SK-MEL-5 (cell line): ENCODE data around the gene UNC13C. TPM values are rescaled to one million over a fixed set of nuclear protein-coding genes. Genes with fewer than 3 reads are reported as not detected.
A peak's percentile ranks its signal among the peaks of the same experiment; 100 is the strongest.
"Not testable (repeated sequence)": the region's sequence is repeated elsewhere in the genome, so short reads cannot be mapped to it uniquely, and the experiment has no call there.

Experiments used
- DNase-seq: peaks from one replicate; pipeline ENCODE4 v3.0.0-alpha.2; 2016; ENCODE audit warnings: low read depth, low spot score
- in situ Hi-C: cut with HindIII; loops from 2 replicates; pipeline ENCODE4 v1.10.0; 2016; ENCODE audit warnings: low sequenced_read_pairs, high pct_unique_total_duplicates, low pct_unique_long_range_greater_than_20kb
- polyA plus RNA-seq, 2 experiments: library from polyadenylated mRNA; depleted of rRNA; stranded (reverse); fragments of >200 nt; gene quantifications; 2 replicates each; pipeline ENCODE4 v1.2.3, GENCODE V29; 2015
- total RNA-seq: library from RNA; depleted of rRNA; stranded (reverse); fragments of >200 nt; shearing (Covaris generic); gene quantifications from 2 replicates; pipeline ENCODE4 v1.2.3, GENCODE V29; 2014; rRNA removed

The UNC13C gene
- total RNA-seq = not detected in 2 replicates
- 0.04 and 0.32 TPM in 2 replicates for polyA plus RNA-seq (2015; cell fraction: cytosol; rRNA removed)
- polyA plus RNA-seq (2015; cell fraction: nucleus; rRNA removed) = 0.04 and 0.74 TPM in 2 replicates

DNA sequence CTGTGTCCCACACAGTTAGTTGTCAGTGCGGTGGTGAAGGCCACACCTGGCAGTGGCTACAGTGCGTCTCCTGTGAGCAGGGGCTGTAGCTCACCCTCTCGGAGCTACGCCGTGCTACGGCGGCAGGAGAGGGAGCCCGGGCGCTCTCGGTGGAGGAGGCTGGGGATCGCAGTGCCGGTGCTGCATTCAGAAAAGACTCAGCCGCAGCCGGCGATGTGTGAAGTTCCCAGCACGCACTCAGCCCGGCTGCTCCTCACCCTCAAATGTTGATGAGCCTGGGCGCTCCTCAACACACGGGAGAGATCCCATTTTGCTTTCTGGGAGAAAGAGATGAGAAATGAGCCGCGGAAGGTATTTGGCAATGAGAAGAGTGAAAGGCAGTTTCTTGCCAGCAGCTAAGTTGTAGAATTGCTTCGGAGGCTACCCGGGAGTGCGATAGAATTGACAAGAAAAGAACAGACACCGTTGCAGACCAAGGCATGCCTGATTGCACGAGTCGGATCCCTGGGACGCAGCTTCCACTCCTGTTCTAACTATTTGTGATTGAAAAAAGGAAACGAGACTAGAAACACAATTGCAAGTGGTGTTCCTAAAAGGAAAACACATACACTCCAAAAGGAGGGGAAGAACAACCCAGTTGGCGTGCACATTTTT is at the start of gene UNC13C:
Gene UNC13C, plus strand, starts transcription at position 189 of the 654 bp plus-strand sequence. CDS start 34,463 bp downstream, outside the sequence.
- peak; percentile 3 for DNase-seq
- in situ Hi-C loops = no loop called here

DNA sequence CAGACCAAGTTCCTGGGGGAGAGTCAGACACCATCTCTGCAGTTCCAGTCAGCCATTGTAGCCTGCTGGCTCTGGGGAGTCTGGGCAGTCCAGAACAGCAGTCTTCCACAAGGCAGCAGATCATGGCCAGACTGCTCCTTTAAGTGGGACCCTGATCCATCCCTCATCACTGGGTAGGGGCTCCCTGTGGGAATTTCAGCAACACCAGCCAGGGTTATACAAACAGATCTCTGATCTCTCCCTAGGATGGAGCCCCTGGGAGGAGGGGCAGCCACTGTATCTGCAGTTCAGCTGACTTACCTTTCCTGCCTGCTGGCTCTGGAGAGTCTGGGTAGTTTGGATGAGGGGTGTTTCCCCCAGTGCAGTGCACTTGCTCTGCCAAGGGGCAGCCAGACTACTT is 42.1 kb upstream of the UNC13C start:
- no peak for DNase-seq
- in situ Hi-C loops = no loop called here

DNA sequence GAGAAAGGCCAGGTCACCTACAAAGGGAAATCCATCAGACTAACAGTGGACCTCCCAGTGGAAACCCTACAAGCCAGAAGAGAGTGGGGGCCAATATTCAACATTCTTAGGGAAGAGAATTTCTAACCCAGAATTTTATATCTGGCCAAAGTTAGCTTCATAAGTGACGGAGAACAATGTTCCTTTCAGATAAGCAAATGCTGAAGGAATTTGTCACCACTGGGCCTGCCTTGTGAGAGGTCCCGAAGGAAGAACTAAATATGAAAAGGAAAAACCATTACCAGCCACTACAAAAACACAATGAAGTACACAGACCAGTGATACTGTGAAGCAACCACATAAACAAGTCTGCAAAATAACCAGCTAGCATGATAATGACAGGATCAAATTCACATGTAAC is 40.6 kb upstream of the UNC13C start:
- in situ Hi-C loops, DNase-seq: not testable (repeated sequence)

DNA sequence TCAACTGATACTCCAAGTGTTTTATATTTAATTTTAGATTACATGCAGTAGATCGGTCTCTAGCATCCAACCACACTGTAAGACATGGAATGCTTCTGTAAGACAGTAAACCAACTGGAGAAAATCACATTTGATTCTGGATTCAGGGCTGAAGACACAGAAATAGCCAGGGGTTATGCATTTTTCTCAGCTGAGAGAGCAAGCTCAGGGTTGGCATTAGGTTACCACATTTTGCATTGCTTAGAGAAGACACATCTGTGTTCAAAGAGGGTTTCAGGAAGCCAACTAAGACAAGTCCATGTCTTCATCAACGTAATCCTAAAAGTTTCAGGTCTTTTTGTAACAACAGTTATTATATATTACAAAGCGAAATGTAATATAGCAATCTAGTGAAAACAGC is 27.7 kb upstream of the UNC13C start:
- in situ Hi-C loops = no loop called here

DNA sequence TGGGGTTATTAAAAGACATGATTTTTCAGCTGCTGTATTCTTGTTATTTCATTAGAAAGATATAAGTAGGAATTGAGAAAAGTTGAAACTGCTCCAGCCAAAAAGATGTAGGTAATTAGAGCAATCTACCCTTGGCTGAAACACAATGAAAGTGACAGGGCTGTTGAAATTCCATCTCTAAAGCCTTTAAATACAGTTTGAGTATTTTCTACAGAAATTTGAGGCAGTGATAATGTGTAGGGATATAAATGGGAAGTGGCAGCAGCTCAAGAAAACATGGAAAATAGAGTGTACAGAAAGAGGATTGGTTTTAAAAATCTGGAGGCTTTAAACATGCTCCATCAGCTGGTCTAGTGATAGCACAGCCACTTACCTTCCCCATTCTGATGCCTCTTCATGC is 22.8 kb upstream of the UNC13C start:
- in situ Hi-C loops = no loop called here

More for the DNA sequence above, 27.7 kb upstream of the UNC13C start:
- DNase-seq = no peak

DNA sequence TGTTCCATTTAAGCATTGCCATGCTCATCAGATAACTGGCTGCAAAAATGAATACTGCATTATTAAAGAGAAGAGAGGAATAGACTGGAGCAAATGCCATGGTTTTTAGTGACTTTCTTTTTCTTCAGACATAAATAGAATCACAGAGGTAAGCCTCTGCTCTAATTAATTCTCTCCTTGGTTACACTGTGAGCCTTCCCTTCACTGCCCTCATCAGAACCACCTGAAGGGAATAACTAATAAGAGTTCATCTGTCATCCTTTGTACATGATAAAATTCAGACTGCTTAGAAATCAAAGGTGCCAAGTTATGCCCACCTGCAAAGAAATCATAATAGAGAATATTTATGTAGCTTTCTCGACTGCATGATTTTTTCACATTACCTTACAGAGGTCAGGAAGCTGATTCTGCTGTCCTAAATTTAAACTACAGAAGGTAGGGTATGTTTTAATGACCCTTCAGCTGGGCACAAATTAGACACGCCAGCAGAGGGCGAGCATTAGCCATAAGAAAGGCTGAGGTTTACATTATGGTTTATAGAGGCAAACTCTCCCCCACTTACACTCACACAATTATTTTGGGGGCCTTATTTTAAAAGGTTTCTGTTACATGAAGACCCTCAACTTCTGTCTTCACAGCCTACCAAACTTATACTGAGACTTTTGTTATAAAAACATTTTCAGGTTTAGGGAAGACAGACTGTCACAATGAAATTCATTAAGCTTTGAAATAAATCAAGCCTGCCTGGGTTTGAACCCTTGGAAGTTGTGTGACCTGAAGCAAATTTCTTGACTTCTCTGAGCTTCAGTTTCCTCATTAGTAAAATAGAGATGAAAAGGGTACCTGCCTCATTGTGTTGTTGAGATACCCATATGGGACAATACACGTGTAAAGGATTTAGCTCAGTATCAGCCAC is 15.3 kb upstream of the UNC13C start:
- peak; percentile 53 for DNase-seq
- in situ Hi-C loops = no loop called here

More for the DNA sequence above, 22.8 kb upstream of the UNC13C start:
- no peak for DNase-seq

DNA sequence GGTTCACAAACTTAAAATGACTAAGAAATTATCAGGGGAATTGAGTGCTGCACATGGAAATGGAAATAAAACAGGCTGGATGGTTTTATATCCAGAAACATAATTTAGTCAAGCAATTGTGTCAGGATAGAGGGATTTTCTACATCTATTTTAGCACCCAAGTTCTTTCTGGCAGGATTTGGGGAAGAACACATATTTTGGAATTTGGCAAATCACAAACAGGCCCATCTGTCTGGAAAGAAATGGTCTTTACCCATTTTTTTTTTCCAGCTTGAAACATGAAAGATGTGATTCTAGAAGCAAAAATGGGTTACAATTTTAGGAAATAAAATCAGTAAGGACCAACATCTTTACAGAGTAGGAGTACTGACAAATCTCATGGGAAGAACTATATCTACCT is 14.4 kb upstream of the UNC13C start:
- DNase-seq = no peak
- in situ Hi-C loops = no loop called here

DNA sequence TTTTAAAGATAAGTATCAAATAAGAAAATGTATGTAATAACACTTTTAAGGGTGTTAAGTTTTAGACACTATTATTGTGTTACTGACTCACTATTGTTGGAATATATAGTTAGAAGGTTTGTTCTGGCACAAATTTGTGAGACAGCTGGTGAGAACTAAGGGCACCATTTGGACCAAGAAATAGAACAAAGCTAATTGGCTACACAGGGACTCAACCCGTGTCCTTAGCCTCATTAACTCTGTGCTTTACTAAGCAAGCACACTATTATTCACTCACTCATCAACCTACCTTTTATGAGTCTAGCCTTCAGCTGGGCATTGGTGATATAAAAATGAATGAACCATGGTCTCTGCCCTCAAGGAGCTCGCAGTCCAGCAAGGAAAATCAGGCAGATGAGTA is 4.1 kb upstream of the UNC13C start:
- no peak for DNase-seq
- in situ Hi-C loops = no loop called here

DNA sequence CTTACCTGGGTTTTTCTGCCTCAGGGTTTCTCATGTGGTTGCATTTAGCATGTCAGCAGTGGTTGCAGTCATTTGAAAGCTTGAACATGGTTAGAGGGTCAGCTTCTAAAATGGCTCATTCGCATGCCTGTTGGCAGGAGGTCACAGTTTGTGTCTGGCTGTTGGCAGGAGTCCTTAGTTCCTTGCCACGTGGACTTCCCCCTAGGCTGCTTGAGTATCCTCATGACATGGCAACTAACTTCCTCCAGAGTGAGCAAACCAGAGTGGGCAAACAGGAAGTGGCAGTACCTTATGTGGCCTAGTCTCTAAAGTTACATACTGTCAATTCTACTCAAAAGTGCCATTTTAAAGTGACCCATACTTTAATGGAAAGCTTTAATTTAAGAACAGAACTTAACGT is 3.4 kb upstream of the UNC13C start:
- in situ Hi-C loops = no loop called here
- DNase-seq = peak; percentile 9

DNA sequence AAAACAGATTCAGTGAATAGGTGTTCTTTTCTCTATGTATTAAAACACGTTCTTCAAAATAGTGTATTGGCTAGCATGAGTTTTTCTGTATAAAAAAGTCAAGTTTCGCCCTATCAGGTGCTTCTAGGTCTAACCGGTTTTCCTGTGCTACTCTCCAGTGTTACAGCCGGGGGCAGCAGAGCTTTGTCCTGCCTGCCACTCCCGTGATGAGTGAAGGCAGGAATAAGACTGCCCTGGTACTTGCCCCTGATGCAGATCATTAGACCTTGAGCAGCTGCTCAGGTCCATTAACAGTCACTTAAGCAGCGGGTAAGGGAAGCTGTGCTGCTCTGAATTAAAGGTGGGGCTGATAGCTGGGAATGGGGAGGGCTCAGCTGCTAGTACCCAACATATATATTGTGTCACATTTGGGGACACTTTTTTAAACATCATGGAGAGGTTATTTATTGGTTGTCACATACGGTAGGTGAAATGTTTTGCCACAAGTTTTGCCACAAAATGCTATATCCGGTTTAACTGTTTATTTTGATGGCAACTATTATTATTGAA is 1.3 kb upstream of the UNC13C start:
- in situ Hi-C loops = no loop called here
- peak; percentile 38 for DNase-seq

DNA sequence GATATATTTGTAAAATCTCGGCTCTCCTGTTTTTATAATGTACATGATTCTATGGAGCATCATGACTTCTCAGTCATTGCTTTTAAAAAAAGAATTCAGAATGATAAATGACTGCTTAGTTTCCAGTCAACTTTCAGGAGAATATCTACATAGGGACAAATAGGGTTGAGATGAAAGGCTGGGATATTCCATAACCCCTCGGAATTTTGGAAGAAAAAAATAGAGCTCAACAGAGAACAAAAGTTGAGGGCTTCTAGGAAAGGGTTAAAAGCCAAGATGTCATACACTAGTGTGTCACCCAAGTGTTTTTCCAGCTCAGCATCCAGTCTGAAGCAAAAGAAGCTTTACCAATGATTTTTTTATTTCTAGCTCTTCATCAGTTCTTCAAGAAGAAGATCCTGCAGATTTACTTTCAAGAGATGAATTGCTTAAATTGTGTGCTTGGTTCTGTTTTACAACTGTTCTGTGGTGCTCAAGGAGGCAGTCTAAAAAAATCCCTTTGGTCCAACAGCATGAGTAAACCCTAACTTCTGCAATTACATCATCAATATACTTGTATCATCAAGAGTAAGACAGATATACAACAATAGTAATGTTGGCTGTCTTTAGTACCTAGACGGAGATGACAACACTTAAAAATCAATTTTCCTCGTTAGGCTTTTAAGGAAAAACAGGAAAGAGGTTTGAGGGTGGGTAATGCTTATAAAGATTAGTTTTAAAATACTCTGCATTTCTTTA is 979 bp downstream of the UNC13C start:
- in situ Hi-C loops = no loop called here

DNA sequence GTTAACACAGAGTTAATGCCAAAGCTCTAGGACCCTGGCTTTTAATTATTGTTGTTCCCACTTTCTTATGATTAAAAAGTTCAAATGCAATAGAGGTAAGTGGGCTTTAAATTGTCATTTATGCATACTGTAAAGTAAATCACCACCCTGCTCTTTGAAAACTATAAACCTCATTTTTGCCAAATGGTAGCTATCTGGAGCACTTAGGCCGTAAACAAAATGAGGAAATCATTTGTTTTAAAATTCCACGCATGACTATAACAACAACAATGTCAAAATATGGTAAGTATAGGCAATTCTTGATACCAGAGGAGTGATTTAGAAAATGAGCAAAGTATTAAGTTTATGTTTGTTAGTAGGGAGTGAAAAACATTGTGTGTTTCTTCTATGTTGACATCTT is 1.8 kb downstream of the UNC13C start:
- no peak for DNase-seq
- in situ Hi-C loops = no loop called here

More for the DNA sequence above, 979 bp downstream of the UNC13C start:
- no peak for DNase-seq

DNA sequence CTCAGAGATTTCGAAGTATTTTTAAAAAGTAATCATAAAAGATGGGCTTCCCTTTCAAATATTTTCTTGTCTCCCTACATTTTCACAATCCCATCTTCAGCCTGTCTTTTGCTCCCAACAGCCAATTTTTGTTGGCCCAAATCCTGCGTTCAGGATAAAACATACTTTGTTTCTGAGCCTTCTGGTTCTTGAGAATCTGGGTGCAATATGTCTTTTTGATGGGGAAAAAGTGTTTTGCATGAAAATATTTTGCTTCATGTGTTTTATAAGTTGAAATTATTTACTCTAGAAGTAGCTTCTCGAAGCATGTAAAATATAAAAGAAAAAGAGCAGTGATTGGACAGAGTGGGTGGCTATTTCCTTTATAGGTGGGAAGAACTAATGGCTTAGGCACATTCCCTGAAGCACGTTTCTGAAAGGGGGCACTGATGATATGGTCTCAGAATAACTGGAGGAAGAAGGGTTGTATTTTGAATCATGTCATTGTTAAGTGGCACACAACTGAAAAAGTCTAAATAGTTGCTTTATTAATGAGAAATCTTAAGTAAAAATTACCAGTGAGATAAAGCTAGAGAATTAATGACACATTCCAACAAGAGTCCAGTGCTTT is 3.9 kb downstream of the UNC13C start:
- no peak for DNase-seq
- in situ Hi-C loops = no loop called here

DNA sequence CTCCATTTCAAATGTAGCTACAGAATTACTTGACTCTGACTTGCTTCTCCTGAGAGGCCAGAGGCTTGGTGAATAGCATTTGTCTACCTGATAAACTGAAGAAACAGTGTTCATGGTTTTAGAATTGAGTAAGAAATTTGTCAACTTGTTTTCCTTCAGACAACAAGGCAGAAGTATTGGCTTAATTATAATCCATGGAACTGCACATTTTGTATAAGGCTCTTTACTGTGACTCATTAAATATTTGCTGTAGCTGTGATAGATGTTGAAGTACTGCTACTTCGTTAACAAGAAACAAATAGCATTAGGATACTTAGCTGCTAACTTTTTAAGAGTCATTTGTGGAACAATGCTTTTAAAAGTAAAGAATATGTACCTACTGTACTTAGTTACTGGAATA is 4.6 kb downstream of the UNC13C start:
- in situ Hi-C loops = no loop called here

DNA sequence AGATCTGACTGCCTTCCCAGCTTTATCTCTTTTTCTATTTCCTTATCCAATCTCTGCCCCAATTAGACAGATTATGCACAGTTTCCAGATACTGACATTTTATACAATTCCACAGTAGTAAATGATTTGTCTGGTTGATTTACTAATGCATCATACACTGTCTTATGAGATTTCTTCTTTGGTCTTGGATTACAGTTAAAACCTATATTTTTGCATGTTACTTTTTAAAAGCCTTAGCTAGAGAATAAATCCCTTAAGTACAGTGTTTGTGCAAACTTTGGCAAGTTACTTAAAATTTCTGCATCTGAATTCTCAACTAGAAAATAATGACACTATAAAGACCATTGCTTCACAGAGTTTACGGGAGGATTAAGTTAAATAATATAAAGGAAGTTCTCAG is 6.0 kb downstream of the UNC13C start:
- in situ Hi-C loops = no loop called here
- DNase-seq = no peak

More for the DNA sequence above, 4.6 kb downstream of the UNC13C start:
- no peak for DNase-seq

DNA sequence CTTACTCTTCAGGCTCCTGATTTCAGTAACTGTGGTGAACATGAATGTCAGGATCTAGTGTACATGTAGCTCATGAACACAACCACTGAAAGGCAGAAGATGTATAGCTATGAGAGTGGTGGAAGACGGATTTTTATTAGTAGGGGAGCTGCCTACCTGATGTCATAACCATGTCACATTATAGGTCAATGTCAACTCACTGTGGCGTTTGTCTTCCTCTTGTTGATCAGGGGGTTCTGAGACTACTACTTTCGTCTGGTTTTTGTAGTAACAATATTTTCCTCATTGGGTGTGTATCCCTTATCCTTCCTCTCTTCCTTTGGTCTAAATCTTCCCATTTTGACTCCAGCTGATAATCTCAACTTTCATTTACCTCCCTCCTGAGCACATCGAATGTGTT is 7.3 kb downstream of the UNC13C start:
- DNase-seq = no peak
- in situ Hi-C loops = no loop called here

DNA sequence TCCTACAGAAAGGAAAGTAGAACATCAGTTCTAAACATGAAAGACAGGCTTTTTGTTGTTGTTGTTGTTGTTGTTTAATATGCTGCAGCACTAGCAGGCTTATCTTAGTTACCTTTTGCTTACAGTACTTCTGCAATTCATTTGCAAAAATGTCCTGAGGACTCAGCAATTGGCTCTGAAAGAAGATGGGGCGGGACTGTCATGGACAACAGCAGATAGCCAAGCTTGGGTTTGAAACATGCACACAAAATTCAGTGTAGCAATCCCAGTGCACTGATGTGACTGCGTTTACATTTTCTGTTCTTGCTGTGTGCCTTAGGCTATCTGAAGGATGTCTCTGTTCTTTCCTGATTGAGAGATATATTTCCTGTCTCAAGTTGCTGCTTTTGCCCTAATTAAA is 9.2 kb downstream of the UNC13C start:
- in situ Hi-C loops = no loop called here
- DNase-seq = no peak
